ENCODE results near the gene TANGO6.

TANGO6 gene

GRCh38 chr16:69110406-69110805 is 267.1 kb downstream of the TANGO6 start:
- TF ChIP-seq CTCF (IDR thresholded peaks at IDR 0.05) = no peak
- no peak overlapping the region for H3K4me2 ChIP-seq (ENCODE audit: low read length)
- H2AFZ ChIP-seq = no peak overlapping the region
- no peaks in the 10 kb centered on the region for H3K9me3 ChIP-seq (ENCODE audit: control insufficient read depth, low read length)
- no peaks in the 10 kb centered on the region for H3K27me3 ChIP-seq (ENCODE audit: control insufficient read depth, insufficient read depth, low read length)
- no peak overlapping the region for H3K27ac ChIP-seq
- no peaks in the 10 kb centered on the region for H3K36me3 ChIP-seq (ENCODE audit: control insufficient read depth, insufficient read depth, low read length)
- H3K79me2 ChIP-seq = peaks cover 4% of the 10 kb centered on the region
- H3K4me3 ChIP-seq (ENCODE audit: low read depth, low read length) = no peak overlapping the region
- H3K9ac ChIP-seq = no peak overlapping the region
- peaks cover 5% of the 10 kb centered on the region for H3K4me1 ChIP-seq

DNA sequence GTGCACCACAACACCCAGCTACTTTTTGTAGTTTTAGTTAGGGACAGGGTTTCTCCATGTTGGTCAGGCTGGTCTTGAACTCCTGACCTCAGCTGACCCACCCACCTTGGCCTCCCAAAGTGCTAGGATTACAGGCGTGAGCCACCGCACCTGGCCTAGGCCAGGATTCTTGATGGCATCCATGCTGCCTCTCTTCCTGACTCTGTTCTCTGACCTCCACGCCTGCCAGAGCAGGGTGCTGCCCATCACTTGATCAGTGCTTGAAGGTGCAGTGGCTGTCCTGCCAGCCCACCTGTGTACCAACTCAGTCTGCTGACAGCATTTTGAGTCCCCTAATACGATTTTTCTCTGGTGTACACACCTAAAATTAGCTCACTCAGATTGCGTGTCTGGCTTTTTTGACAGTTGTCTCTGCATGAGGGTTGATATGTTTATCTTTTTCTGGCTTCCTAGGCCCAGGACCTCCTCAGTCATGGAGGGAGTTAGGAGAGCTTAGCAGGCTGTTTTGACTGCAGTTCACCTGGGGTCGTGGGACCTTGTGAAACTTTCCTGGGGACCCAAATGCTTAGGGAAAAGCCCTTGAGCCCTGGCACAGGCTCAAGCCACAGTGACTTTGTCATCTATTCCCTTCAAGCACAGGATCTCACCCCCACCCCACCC is 268.0 kb downstream of the TANGO6 start:
- H3K27me3 ChIP-seq (ENCODE audit: control insufficient read depth, insufficient read depth, low read length) = no peaks in the 10 kb centered on the region
- no peak overlapping the region for H3K4me3 ChIP-seq (ENCODE audit: low read depth, low read length)
- H3K9ac ChIP-seq = no peak overlapping the region
- H3K36me3 ChIP-seq (ENCODE audit: control insufficient read depth, insufficient read depth, low read length) = no peaks in the 10 kb centered on the region
- H3K4me2 ChIP-seq (ENCODE audit: low read length) = no peak overlapping the region
- no peak overlapping the region for H3K27ac ChIP-seq
- H3K9me3 ChIP-seq (ENCODE audit: control insufficient read depth, low read length) = no peaks in the 10 kb centered on the region
- TF ChIP-seq CTCF (IDR thresholded peaks at IDR 0.05) = no peak
- H2AFZ ChIP-seq = no peak overlapping the region
- H3K4me1 ChIP-seq = peaks cover 8% of the 10 kb centered on the region
- peaks cover 4% of the 10 kb centered on the region for H3K79me2 ChIP-seq

- Histone ChIP-seq H3K9ac (no peak overlapping the region), H3K27ac (no peak overlapping the region), H2AFZ (no peak overlapping the region), H3K4me2 (ENCODE audit: low read length) (no peak overlapping the region), H3K79me2 (peaks cover 5% of the 10 kb centered on the region), H3K27me3 (ENCODE audit: control insufficient read depth, insufficient read depth, low read length) (no peaks in the 10 kb centered on the region), H3K36me3 (ENCODE audit: control insufficient read depth, insufficient read depth, low read length) (no peaks in the 10 kb centered on the region), H3K4me3 (ENCODE audit: low read depth, low read length) (no peak overlapping the region), H3K4me1 (peaks cover 13% of the 10 kb centered on the region), H3K9me3 (ENCODE audit: control insufficient read depth, low read length) (no peaks in the 10 kb centered on the region)
- no peak for TF ChIP-seq CTCF (IDR thresholded peaks at IDR 0.05)
Measured at GRCh38 chr16:69111876-69112230, 268.5 kb downstream of the TANGO6 start.

GRCh38 chr16:69112285-69113129 is 269.2 kb downstream of the TANGO6 start:
- H2AFZ ChIP-seq = no peak overlapping the region
- H3K4me2 ChIP-seq (ENCODE audit: low read length) = no peak overlapping the region
- H3K4me3 ChIP-seq (ENCODE audit: low read depth, low read length) = no peak overlapping the region
- H3K27me3 ChIP-seq (ENCODE audit: control insufficient read depth, insufficient read depth, low read length) = no peaks in the 10 kb centered on the region
- no peaks in the 10 kb centered on the region for H3K36me3 ChIP-seq (ENCODE audit: control insufficient read depth, insufficient read depth, low read length)
- no peaks in the 10 kb centered on the region for H3K9me3 ChIP-seq (ENCODE audit: control insufficient read depth, low read length)
- H3K9ac ChIP-seq = no peak overlapping the region
- H3K4me1 ChIP-seq = peaks cover 11% of the 10 kb centered on the region
- H3K79me2 ChIP-seq = peaks cover 7% of the 10 kb centered on the region
- peak; percentile 71 for TF ChIP-seq CTCF (IDR thresholded peaks at IDR 0.05)
- H3K27ac ChIP-seq = no peak overlapping the region
